Stimulated activated CD8-positive, alpha-beta memory T cell treated with anti-CD3 and anti-CD28 coated beads, Interleukin-7, amount 100 ng/mL, for 1 hour (primary cell): Measurements from ENCODE around the gene PHF2.
A peak's percentile ranks its signal among the peaks of the same experiment; 100 is the strongest.

Experiments
- DNase-seq, 2 donors: peaks; one replicate each; pipeline ENCODE4 v3.0.0-alpha.2; 2020; ENCODE audit warnings: low read depth in 2 of 2

The PHF2 gene

GRCh38 chr9:93568169-93568568 is 8.2 kb upstream of the PHF2 start:
- no peak for DNase-seq

DNA sequence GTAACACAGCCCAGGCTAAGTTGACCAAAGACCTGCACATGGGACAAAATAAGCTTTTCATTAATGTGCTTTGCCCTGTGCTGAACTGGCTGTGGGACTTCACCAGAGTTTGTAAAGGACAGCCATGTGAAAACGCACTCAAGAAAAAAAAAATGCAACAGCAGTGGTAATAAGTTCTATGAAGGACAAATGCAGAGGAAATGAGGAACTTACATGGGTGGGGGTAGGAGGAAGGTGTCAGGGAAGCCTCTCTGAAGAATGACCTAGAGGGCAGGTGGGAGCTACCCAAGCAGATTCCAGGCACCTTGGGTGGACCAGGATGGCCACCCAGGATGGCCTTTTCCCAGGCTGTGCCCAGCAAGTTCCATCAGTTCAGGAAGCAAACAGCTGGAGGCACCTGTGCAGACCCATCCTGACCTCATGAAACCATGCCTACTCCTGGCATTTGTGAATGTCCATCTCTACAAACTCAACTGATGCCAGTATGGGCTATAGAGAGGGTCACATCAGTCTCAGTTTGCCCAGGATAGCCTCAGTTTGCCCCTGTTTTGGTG is 6.7 kb upstream of the PHF2 start:
- no peak for DNase-seq

GRCh38 chr9:93572221-93572620 is 4.2 kb upstream of the PHF2 start:
- DNase-seq, result no peak

- DNase-seq, result no peak
Measured at GRCh38 chr9:93572636-93573515, 3.5 kb upstream of the PHF2 start.

DNA sequence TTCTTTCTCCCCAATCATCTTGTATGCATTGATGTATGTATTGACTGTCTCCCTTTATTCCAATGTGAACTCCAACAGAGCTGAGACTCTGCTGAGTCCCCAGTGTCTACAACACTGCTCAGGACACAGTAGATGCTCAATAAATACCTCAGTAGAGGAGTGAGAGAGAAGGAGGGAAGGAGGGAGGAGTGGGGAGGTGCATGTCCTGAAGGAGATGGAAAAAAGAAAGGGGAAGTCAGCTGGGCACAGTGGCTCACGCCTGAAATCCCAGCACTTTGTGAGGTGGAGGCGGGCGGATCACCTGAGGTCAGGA is 2.9 kb upstream of the PHF2 start:
- DNase-seq, result no peak

DNA sequence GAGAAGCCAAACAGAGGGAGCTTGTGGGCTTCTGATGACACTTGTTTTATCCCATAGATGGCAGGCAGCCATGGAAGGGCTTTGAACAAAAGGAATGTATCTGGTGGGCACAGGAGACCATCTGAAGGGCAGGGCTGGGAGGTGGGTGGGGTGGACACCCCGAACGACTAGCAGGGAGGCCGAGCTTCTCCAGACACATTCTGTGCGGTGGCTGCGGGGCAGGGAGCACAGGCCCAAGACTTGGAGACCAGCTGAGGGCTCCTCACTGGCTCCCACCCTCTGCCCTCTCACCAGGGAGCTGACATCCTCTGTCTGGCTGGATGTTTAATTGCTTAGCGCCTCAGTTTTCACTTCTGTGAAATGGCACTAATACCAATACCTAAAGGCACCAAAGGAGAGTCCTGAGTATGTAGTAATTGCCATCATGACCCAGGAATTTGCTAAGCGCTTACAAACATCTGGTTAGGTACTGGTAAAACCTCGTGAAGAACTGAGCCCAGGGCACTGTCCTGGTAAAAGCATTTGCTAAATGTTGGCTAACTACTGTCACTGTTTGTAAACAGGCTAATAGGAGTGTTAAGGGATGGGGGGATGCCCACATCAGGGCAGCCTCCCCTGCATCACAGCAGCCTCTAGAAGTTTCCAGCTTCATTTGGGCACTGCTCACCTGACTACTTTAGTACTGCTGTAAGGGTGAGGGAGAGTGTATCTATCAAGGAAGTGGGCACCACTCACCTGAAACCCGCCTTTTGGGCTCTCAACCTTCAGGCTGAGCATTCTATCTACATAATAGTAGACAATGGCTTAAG is 2.1 kb upstream of the PHF2 start:
- DNase-seq, result no peak

DNA sequence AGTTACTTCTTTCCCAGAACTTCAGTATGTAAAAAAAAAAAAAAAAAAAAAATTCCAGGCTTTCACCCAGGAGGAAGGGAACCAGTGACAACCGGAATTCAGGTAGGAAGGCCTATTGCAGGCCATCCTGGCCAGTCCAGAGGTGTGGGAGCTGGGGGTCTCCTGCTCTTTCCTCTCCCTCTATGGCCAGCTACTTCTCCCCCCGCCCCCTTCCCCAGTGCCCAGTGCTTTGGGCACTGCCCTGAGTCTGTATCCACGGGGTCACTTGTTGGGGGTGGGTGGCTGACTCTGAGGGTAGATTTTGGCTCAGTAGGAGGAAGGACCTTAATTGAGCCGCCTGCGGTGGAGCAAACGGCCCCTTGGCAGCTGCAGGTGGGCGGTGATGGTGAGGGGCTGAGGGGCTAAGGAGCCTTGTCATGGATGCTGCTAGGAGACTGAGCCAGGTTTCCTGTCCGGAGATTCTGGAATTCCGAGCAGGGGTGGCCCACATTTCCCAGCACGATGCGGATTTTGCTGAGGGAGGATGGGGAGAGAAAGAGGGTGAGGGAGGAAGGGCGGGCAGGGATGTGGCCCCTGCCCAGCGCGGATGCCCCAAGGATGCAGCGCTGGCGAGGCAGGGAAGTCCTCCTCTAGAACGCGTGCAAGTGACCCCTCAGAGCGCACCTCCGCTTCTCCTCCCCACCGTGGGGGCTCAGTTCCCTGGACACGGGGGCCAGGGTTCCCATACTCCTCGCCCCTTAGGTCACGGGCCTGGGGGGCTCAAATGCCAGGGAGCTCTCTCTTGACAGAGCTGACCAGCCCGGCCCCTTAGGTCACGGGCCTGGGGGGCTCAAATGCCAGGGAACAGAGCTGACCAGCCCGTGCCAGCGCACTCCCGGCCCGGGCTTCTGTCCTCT is 1.2 kb upstream of the PHF2 start:
- DNase-seq, result no peak

DNA sequence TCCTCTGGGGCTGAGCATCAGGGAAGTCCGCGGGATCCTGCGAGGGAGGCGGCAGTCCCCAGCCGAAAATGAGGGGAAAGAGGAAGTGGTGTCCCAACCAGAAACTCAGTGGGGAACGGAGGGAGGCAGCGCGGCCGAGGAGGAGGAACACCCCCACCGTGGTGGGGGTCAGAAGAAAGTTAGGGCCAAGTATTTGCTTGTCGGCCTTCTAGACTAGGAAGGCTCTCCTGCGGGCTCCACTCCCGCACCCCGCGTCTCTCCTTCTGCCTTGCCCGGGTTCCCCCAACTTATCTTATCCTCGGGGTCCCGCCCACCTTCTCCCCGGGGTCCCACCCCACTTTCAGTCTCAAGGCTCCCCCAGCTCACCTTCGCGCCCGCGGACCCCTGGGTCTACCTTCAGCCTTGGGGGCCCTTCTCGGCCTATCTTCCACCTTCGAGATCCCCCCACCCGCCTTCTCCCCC is 557 bp upstream of the PHF2 start:
- peak; percentile 20 to 31 for DNase-seq

- DNase-seq, result no peak
Measured at GRCh38 chr9:93577078-93577974, 942 bp downstream of the PHF2 start.

DNA sequence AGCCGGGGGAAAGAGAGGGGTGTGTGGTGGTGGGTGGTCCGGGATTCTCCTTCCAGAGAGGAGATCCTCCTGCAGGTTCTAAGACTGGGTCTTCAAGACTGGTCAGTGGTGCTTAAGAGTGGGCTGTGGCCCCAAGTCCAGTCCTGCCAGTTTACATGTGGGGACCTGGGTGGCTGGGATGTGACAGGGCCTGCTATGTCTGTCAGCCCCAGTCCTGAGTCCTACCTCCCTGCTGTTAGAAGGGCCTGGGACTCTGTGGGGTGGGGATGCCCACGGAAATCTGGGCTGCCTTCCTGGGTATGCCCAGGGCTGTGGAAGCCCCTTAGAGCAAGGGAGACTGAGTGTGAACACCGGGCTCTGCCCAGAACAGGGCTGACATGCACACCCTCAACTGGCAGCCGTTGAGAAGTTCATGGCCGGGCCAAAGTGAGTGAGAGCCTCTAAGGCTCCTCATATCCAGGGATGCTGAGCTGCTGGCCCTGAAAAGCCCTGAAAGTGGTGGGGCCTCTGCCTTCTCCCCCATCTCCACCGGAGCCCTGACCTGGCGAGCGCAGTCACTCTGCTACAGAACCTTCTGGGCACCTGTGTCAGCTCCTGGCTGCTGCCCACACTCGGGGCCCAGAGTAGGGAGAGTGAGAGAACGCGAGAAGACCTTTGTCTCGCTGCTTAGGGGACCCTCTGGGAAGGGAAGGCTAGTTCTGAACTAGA is 1.7 kb downstream of the PHF2 start:
- no peak for DNase-seq

- no peak for DNase-seq
Measured at GRCh38 chr9:93578844-93579243, 2.5 kb downstream of the PHF2 start.

GRCh38 chr9:93579711-93580516 is 3.5 kb downstream of the PHF2 start:
- DNase-seq, result no peak

GRCh38 chr9:93580654-93581380 is 4.4 kb downstream of the PHF2 start:
- no peak for DNase-seq

DNA sequence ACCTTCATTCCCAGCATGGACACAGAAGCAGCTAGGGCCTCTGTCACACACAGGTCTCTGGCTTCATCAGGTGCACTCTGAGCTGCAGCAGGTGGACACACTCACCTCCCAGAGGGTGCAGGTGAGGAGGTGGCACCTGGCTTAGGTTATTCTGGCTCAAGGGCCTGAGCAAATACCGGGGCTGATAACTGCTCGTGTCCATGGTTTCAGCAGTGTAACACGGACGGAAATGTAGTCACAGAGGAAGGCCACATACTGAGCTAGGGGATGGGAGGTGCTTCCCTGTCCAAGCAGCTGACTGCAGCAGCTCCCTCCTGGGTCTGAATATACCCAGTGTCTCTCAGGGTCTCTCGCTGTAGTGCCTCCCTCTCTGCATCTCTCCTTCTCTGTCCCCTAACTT is 5.7 kb downstream of the PHF2 start:
- no peak for DNase-seq

GRCh38 chr9:93582550-93582949 is 6.2 kb downstream of the PHF2 start:
- no peak for DNase-seq

DNA sequence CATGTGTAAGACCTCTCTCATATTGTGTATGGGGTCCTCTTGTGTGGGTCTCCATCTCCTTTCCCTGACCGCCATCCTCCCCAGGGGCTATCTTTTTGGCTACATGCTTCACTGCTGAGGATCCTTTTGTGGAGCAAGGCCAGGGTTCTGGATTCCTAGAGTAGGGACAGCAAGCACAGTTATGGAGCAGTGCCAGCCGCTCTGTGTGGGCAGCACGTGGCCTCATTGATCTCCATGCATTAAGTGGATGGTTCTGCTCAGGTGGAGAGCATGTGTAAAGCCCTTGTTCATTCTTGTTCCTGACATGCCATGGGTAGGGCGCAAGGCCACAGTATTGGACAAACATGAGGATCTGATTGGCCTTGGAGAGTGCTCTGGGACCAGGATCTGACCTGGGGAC is 8.9 kb downstream of the PHF2 start:
- no peak for DNase-seq

GRCh38 chr9:93585695-93586094 is 9.3 kb downstream of the PHF2 start:
- no peak for DNase-seq

GRCh38 chr9:93586290-93587057 is 10.1 kb downstream of the PHF2 start:
- DNase-seq, result no peak
